SU-DHL-6 (cell line): Measurements from ENCODE around the gene EPHB1.

ENCODE experiments used
- H2AFZ ChIP-seq: fragments of 200-600 bp; sonication (generic); 2 replicates; pipeline ENCODE4 v1.6.1; 2014; ENCODE audit warnings: low read depth, mild to moderate bottlenecking, moderate library complexity, mixed read lengths, antibody characterized with exemption, low read length; ENCODE audit not compliant: severe bottlenecking
- H3F3A ChIP-seq: fragments of 200-600 bp; shearing (Covaris generic); 2 replicates; pipeline ENCODE4 v1.6.0; 2016; ENCODE audit warnings: antibody characterized with exemption, mild to moderate bottlenecking; ENCODE audit not compliant: insufficient read depth
- H3K27ac ChIP-seq: fragments of 200-600 bp; sonication (generic); 2 replicates; pipeline ENCODE4 v1.5.1; 2016; ENCODE audit warnings: low read depth, mild to moderate bottlenecking, low read length, moderate library complexity, mixed read lengths
- H3K27me3 ChIP-seq: fragments of 200-600 bp; sonication (generic), shearing (Covaris generic); 2 replicates; pipeline ENCODE4 v1.6.0; 2014; ENCODE audit warnings: mild to moderate bottlenecking, low read length
- H3K36me3 ChIP-seq: fragments of 200-600 bp; sonication (generic); 2 replicates; pipeline ENCODE4 v1.6.1; 2014; ENCODE audit warnings: mild to moderate bottlenecking, low read length, mixed read lengths
- H3K4me2 ChIP-seq: fragments of 300-600, 200-600 bp; shearing (Covaris generic), sonication (generic); 2 replicates; pipeline ENCODE4 v1.6.0; 2014; ENCODE audit warnings: low read length, low read depth, mild to moderate bottlenecking; ENCODE audit not compliant: poor library complexity, severe bottlenecking
- H3K4me3 ChIP-seq: fragments of 200-600 bp; sonication (generic); 2 replicates; pipeline ENCODE4 v1.5.1; 2014; ENCODE audit warnings: antibody characterized with exemption, low read length, mild to moderate bottlenecking, mixed read lengths; ENCODE audit not compliant: insufficient read depth, poor library complexity, severe bottlenecking
- H3K79me2 ChIP-seq: fragments of 200-600 bp; sonication (generic); 2 replicates; pipeline ENCODE4 v1.6.1; 2014; ENCODE audit warnings: mild to moderate bottlenecking, low read length, moderate library complexity; ENCODE audit not compliant: insufficient read depth
- H3K9ac ChIP-seq: fragments of 200-600 bp; sonication (generic); 2 replicates; pipeline ENCODE4 v1.7.0; 2014; ENCODE audit warnings: mild to moderate bottlenecking, low read length
- H3K9me2 ChIP-seq: fragments of 200-600 bp; sonication (generic); replicated peaks from 2 replicates; pipeline ENCODE4 v1.6.1; 2014; ENCODE audit warnings: low read length; ENCODE audit not compliant: insufficient read depth
- H3K9me3 ChIP-seq: fragments of 200-600 bp; sonication (generic); 2 replicates; pipeline ENCODE4 v1.6.1; 2014; ENCODE audit warnings: low read length, mixed read lengths; ENCODE audit not compliant: insufficient read depth
- H4K20me1 ChIP-seq: fragments of 200-600 bp; sonication (generic); 2 replicates; pipeline ENCODE4 v1.6.1; 2014; ENCODE audit warnings: low read depth, mild to moderate bottlenecking, antibody characterized with exemption, low read length, moderate library complexity, mixed read lengths
- CTCF ChIP-seq: fragments of 200-600 bp; sonication (generic); IDR thresholded peaks from one replicate; pipeline ENCODE4 v1.5.1; 2017; ENCODE audit warnings: antibody characterized with exemption, mild to moderate bottlenecking, low read length, moderate library complexity; ENCODE audit not compliant: insufficient read depth, poor library complexity, severe bottlenecking
- EZH2phosphoT487 ChIP-seq: fragments of 200-600 bp; sonication (generic), shearing (Covaris generic); conservative IDR thresholded peaks from 2 replicates; pipeline ENCODE4 v1.6.1; 2018; ENCODE audit warnings: mild to moderate bottlenecking, antibody characterized with exemption, low read length, moderate library complexity, mixed read lengths

The EPHB1 gene

GRCh38 chr3:135133905-135134683 lies 339.0 kb downstream of the EPHB1 start:
- Histone ChIP-seq H4K20me1 (no peaks in the 10 kb centered on the region), H2AFZ (no peak overlapping the region), H3K9me2 (no peaks in the 10 kb centered on the region), H3K9ac (no peak overlapping the region), H3K27ac (no peak overlapping the region), H3F3A (no peaks in the 10 kb centered on the region), H3K9me3 (no peaks in the 10 kb centered on the region), H3K4me3 (no peak overlapping the region), H3K79me2 (no peaks in the 10 kb centered on the region), H3K36me3 (no peaks in the 10 kb centered on the region), H3K27me3 (no peaks in the 10 kb centered on the region), H3K4me2 (no peak overlapping the region)
- TF ChIP-seq CTCF (no peak), EZH2phosphoT487 (no peak)

GRCh38 chr3:135134684-135135075 lies 339.6 kb downstream of the EPHB1 start:
- H3K27me3 ChIP-seq = no peaks in the 10 kb centered on the region
- H3K4me3 ChIP-seq = no peak overlapping the region
- no peaks in the 10 kb centered on the region for H3K36me3 ChIP-seq
- H3K79me2 ChIP-seq = no peaks in the 10 kb centered on the region
- TF ChIP-seq CTCF = no peak
- no peak for TF ChIP-seq EZH2phosphoT487
- H4K20me1 ChIP-seq = no peaks in the 10 kb centered on the region
- H3K27ac ChIP-seq = no peak overlapping the region
- H2AFZ ChIP-seq = no peak overlapping the region
- H3K9me2 ChIP-seq = no peaks in the 10 kb centered on the region
- H3K4me2 ChIP-seq = no peak overlapping the region
- H3K9ac ChIP-seq = no peak overlapping the region
- no peaks in the 10 kb centered on the region for H3F3A ChIP-seq
- no peaks in the 10 kb centered on the region for H3K9me3 ChIP-seq

- Histone ChIP-seq H4K20me1 (no peaks in the 10 kb centered on the region), H3K9ac (no peak overlapping the region), H3K79me2 (no peaks in the 10 kb centered on the region), H3K27ac (no peak overlapping the region), H2AFZ (no peak overlapping the region), H3K4me3 (no peak overlapping the region), H3K9me3 (no peaks in the 10 kb centered on the region), H3K9me2 (no peaks in the 10 kb centered on the region), H3K36me3 (no peaks in the 10 kb centered on the region), H3K27me3 (no peaks in the 10 kb centered on the region), H3F3A (no peaks in the 10 kb centered on the region), H3K4me2 (no peak overlapping the region)
- TF ChIP-seq CTCF (no peak), EZH2phosphoT487 (no peak)
These were observed 340.4 kb downstream of the EPHB1 start for GRCh38 chr3:135135445-135135844.
